ENCODE measurements around the gene TTR. TPM values are rescaled to one million over a fixed set of nuclear protein-coding genes. Genes with fewer than 3 reads are reported as not detected.

Gene TTR
- total and polyA plus RNA-seq, 2 of the 13 experiments (the other 11 are each of a cell fraction or from before 2014, with no cell fraction given) = 91.3 to 496 TPM

- TF ChIP-seq ZNF567 (CRISPR knock-in tag; IDR thresholded peaks at IDR 0.05; ENCODE audit: borderline replicate concordance) (no peak), ZSCAN21 (CRISPR knock-in tag; IDR thresholded peaks at IDR 0.05; ENCODE audit: borderline replicate concordance) (no peak), JUN (CRISPR knock-in tag; IDR thresholded peaks at IDR 0.05) (no peak), ZNF441 (CRISPR knock-in tag; IDR thresholded peaks at IDR 0.05; ENCODE audit: borderline replicate concordance) (no peak), CREB1 (IDR thresholded peaks at IDR 0.05) (no peak), CREB1 (CRISPR knock-in tag; IDR thresholded peaks at IDR 0.05) (peak; percentile 46), EHMT2 (IDR thresholded peaks at IDR 0.05; ENCODE audit: borderline replicate concordance, low read depth, low read length) (no peak), ZGPAT (CRISPR knock-in tag; IDR thresholded peaks at IDR 0.05) (peak; percentile 59; the same call in 1 of the 2 replicates), ZNF12 (CRISPR knock-in tag; IDR thresholded peaks at IDR 0.05) (peak; percentile 64), ZC3H13 (CRISPR knock-in tag; IDR thresholded peaks at IDR 0.05) (no peak), ZNF816 (CRISPR knock-in tag; IDR thresholded peaks at IDR 0.05; ENCODE audit: borderline replicate concordance) (no peak), NFE2L2 (IDR thresholded peaks at IDR 0.05; ENCODE audit: low read length) (no peak), HIVEP1 (CRISPR knock-in tag; IDR thresholded peaks at IDR 0.05) (no peak), SMAD9 (CRISPR knock-in tag; IDR thresholded peaks at IDR 0.05) (no peak), SP5 (CRISPR knock-in tag; IDR thresholded peaks at IDR 0.05; ENCODE audit: borderline replicate concordance, low read depth) (no peak), IRF9 (CRISPR knock-in tag; IDR thresholded peaks at IDR 0.05; ENCODE audit: borderline replicate concordance) (no peak), NR3C1 (CRISPR knock-in tag; IDR thresholded peaks at IDR 0.05) (no peak), FOXA3 (CRISPR knock-in tag; IDR thresholded peaks at IDR 0.05) (peak; percentile 79), FOXM1 (CRISPR knock-in tag; IDR thresholded peaks at IDR 0.05) (no peak), HCFC1 (IDR thresholded peaks at IDR 0.05; ENCODE audit: low read depth, low read length) (no peak), ZNF841 (CRISPR knock-in tag; IDR thresholded peaks at IDR 0.05; ENCODE audit: borderline replicate concordance) (no peak), ZNF512B (CRISPR knock-in tag; IDR thresholded peaks at IDR 0.05; ENCODE audit: borderline replicate concordance) (no peak), ZBTB8A (CRISPR knock-in tag; IDR thresholded peaks at IDR 0.05; ENCODE audit: borderline replicate concordance, low read depth) (no peak), HHEX (CRISPR knock-in tag; IDR thresholded peaks at IDR 0.05) (peak; percentile 44; the same call in 1 of the 2 replicates), ONECUT2 (CRISPR knock-in tag; IDR thresholded peaks at IDR 0.05) (0 out of 2 replicates have a peak, but pooled peaks have one; percentile 41), ZMAT5 (CRISPR knock-in tag; IDR thresholded peaks at IDR 0.05; ENCODE audit: borderline replicate concordance, low read depth) (no peak)
Measured at GRCh38 chr18:31587529-31587928, 4.1 kb upstream of the TTR start (continued).

Data from HepG2 (cell line).